ENCODE data around the gene PCNX3.

Gene PCNX3

GRCh38 chr11:65615229-65615949, at the start of gene PCNX3:
TSS of gene PCNX3 (plus strand) at chr11:65615776. CDS start at chr11:65616312, 536 bp downstream.
- peak; percentile 100 for DNase-seq

- no peak for DNase-seq
These were observed 46.2 kb upstream of the PCNX3 start for GRCh38 chr11:65569164-65569972.

- peak; percentile 99 for DNase-seq
These were observed 45.3 kb upstream of the PCNX3 start, which contains the start of gene ZNRD2 for GRCh38 chr11:65569973-65570918. TSS of gene ZNRD2 (plus strand) at chr11:65570477. CDS start at chr11:65570492, 15 bp downstream.

- no peak for DNase-seq
These were observed 44.2 kb upstream of the PCNX3 start for GRCh38 chr11:65571420-65571819.

- DNase-seq = no peak
These were observed 43.6 kb upstream of the PCNX3 start for GRCh38 chr11:65571940-65572339.

GRCh38 chr11:65572356-65573051, 43.1 kb upstream of the PCNX3 start, which contains the start of gene FAM89B:
TSS of gene FAM89B (plus strand) at chr11:65572538. CDS start at chr11:65572670, 132 bp downstream.
- peak; percentile 67 for DNase-seq

GRCh38 chr11:65573391-65574079, 42.0 kb upstream of the PCNX3 start:
- DNase-seq = no peak

GRCh38 chr11:65574109-65574810, 41.3 kb upstream of the PCNX3 start:
- peak; percentile 88 for DNase-seq

GRCh38 chr11:65574811-65575567, 40.6 kb upstream of the PCNX3 start:
- no peak for DNase-seq

- DNase-seq = no peak
These were observed 39.9 kb upstream of the PCNX3 start, which contains the start of gene EHBP1L1 for GRCh38 chr11:65575568-65576231. TSS of gene EHBP1L1 (plus strand) at chr11:65576053. CDS start at chr11:65576303, 250 bp downstream.

- DNase-seq = no peak
These were observed 39.2 kb upstream of the PCNX3 start for GRCh38 chr11:65576232-65576866.

- DNase-seq = no peak
These were observed 38.5 kb upstream of the PCNX3 start for GRCh38 chr11:65576867-65577755.

- DNase-seq = no peak
These were observed 37.8 kb upstream of the PCNX3 start for GRCh38 chr11:65577756-65578109.

- no peak for DNase-seq
These were observed 37.4 kb upstream of the PCNX3 start for GRCh38 chr11:65578134-65578533.

GRCh38 chr11:65578667-65579066, 36.9 kb upstream of the PCNX3 start:
- DNase-seq = no peak

- no peak for DNase-seq
These were observed 36.3 kb upstream of the PCNX3 start for GRCh38 chr11:65579291-65579690.

GRCh38 chr11:65580031-65580692, 35.4 kb upstream of the PCNX3 start:
- no peak for DNase-seq

All from amniotic stem cell (primary cell).